ENCODE measurements around the gene GPRASP2.
"Not testable (repeated sequence)": the region's sequence is repeated elsewhere in the genome, so short reads cannot be mapped to it uniquely, and the experiment has no call there.

Gene GPRASP2

GRCh38 chrX:102712216-102712966 lies at the start of gene GPRASP2:
TSS of gene GPRASP2 (plus strand) at chrX:102712448. CDS start at chrX:102714870, 2,422 bp downstream.
- peak; percentile 10 for DNase-seq (ENCODE audit: low read depth)

DNA sequence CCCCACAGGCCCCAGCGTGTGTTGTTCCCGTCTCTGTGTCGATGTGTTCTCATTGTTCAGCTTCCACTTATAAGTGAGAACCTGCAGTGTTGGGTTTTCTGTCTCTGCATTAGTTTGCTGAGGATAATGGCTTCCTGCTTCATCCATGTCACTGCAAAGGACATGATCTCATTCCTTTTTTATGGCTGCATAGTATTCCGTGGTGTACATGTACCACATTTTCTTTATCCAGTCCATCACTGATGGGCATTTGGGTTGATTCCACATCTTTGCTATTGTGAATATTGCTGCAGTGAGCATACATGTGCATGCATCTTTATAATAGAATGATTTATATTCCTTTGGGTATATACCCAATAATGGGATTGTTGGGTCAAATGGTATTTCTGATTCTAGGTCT lies 48.4 kb upstream of the GPRASP2 start:
- DNase-seq (ENCODE audit: low read depth), result not testable (repeated sequence)

- not testable (repeated sequence) for DNase-seq (ENCODE audit: low read depth)
These were observed 45.2 kb upstream of the GPRASP2 start for GRCh38 chrX:102667034-102667433.

DNA sequence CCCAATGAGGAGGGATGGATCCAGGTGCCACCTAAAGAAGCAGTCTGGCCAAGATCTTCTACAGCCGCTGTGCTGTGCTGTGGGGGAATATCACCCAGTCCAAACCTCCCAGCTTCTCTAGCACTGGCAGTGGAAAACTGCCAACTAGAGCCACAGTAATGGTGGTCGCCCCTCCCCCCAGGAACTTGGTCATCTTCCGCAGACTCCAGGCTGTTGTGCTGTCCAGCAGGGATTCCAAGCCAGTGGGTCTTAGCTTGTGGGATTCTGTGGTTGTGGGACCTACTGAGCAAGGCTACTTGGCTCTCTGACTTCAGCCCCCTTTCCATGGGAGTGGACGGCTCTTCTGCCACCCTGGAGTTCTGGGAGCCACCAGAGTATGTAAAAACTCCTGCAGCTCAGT lies 42.7 kb upstream of the GPRASP2 start:
- no peak for DNase-seq (ENCODE audit: low read depth)

DNA sequence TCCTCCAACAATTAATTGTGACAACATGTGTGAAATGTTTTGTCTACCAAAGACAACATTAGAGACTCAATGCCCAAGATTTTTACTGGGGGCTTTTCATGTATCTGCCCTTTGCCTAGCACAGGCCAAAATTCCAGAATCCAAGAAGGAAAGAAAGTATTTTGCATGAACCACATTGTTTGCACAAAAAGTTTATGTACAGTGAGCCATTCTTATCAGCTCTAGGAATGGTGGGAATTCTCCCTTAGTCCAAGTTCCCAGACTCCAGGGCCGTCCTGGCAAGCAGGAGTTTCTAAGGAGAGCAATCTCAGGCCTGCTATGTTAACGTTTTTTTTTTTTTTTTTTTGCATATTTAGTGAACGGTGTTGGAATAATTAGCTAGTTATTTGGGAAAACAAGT lies 39.4 kb upstream of the GPRASP2 start:
- DNase-seq (ENCODE audit: low read depth), result no peak

DNA sequence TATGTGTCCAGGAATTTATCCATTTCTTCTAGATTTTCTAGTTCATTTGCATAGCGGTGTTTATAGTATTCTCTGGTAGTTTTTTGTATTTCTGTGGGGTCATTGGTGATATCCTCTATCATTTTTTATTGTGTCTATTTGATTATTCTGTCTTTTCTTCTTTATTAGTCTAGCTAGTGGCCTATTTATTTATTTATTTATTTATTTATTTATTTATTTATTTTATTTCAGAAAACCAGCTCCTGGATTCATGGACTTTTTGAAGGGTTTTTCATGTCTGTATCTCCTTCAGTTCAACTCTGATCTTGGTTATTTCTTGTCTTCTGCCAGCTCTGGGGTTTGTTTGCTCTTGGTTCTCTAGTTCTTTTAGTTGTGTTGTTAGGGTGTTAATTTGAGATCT lies 34.8 kb upstream of the GPRASP2 start:
- DNase-seq (ENCODE audit: low read depth), result not testable (repeated sequence)

DNA sequence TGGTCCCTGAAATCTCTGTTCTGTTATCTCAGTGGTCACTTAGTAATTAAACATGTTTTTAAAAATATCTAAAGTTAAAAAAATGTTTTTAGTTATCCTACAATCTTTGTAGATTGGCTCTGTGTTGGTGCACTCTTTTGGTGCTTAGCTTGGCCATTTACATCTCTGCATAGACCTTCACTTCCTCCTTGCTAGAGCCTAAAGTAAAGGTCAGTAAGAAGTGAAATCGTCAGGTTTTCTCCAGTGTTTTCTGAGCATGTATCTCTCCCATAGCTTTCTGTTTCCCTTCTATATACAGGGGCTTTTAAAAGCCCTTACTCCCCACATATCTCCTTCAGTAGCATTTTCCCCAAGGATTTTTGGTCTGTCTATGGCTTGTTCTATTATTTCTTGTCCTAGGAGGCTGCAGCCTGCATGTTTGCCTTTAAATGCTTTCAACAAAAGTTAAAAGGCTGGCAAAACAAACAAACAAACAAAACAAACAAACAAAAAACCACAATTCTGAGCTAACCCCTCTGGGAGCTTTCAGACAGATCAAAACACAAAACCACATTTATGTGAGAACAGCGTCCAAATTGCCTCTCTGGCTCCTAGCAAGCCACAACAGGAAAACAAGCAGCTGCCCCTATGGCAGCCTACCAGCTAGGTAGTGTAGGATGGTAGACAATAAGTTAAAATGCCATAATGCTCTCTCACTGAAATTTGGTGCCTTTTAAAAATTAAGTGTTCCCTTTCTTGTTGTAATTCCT lies 27.3 kb upstream of the GPRASP2 start:
- no peak for DNase-seq (ENCODE audit: low read depth)

DNA sequence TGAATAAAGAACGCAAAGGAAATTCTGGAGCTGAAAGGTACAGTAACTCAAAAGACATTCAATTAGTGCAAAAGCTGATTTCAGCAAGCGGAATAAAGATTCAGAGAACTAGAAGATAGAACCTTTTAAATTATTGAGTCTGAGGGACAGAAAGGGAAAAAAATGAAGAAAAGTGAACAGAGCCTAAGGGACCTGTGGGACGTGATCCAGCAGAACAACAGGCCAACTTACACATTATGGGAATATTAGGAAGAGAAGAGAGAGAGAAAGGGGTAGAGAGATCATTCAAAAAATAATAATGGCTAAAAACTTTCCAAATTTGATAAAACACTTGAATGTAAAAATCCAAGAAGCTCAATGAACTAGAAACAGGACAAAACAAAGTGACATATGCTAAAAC lies 17.5 kb upstream of the GPRASP2 start:
- DNase-seq (ENCODE audit: low read depth), result no peak

GRCh38 chrX:102696306-102696705 lies 15.9 kb upstream of the GPRASP2 start:
- no peak for DNase-seq (ENCODE audit: low read depth)

DNA sequence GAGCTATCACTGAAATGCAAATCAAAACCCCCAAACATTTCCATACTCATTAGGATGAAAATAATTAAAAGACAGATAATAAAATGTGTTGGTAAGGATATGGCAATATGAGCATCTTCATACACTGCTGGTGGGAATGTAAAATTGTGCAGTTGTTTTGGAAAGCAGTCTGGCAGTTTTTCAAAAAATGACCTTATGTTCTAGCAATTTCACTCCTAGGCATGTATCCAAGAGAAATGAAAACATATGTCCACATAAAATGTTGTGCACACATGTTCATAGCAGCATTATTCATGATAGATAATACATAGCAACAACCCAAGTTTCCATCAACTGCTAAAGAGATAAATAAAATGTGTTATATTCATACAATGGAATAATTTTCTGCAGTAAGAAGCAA lies 14.8 kb upstream of the GPRASP2 start:
- peak; percentile 45 for DNase-seq (ENCODE audit: low read depth)

DNA sequence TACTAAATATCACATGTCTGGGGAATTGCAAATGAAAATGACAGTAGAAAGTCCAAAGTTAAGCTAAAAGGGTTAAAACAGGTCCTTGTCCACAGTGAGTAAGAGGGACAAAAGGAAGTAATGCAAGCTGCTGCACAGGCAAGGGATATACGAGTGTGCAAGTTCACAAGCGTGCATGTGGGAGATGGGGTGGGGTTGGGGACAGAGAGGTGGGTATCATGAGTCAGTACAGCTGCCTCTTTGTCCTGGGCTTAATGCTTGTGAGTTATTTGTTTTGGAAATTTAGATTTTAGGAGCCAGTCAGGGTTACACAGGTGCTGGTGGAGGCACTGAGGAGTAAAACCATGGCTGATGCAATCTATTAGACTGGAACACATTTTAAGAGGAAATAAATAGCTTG lies 3.3 kb upstream of the GPRASP2 start:
- DNase-seq (ENCODE audit: low read depth), result no peak

GRCh38 chrX:102711872-102712215 lies 404 bp upstream of the GPRASP2 start:
- DNase-seq (ENCODE audit: low read depth), result no peak

DNA sequence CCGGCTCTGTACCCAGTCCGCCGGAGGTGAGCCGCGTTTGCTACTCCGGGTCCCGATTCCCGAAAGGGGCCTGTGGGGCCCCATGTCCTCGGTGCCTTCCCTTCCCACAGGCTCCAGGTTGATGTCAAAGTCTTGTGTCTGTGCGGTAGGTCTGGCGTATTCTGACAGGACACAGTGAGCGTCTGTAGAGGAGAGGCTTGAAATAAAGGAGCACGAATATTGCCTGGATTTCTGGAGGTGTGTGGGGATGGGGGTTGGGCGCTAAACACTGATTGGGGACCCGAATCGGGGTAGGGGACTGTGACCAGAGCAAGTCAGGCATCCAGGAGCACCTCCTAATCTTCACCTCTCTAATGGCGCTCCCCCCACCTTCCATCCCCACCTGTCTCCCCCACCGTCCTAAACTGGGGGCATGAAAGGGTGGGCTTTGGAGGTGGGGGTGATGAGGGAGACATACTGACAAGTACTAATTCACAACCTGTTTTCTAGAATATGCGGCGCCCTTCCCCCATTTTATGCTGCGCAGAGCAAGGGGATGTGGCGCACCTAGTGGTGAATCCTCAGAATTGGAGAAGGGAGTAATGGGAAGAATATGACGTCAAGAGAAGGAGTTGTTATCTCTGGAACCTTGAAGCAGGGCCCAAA lies 855 bp downstream of the GPRASP2 start:
- peak; percentile 58 for DNase-seq (ENCODE audit: low read depth)

GRCh38 chrX:102714994-102715393 lies 2.7 kb downstream of the GPRASP2 start:
- no peak for DNase-seq (ENCODE audit: low read depth)

- DNase-seq (ENCODE audit: low read depth), result no peak
These were observed 3.7 kb downstream of the GPRASP2 start for GRCh38 chrX:102715967-102716366.

DNA sequence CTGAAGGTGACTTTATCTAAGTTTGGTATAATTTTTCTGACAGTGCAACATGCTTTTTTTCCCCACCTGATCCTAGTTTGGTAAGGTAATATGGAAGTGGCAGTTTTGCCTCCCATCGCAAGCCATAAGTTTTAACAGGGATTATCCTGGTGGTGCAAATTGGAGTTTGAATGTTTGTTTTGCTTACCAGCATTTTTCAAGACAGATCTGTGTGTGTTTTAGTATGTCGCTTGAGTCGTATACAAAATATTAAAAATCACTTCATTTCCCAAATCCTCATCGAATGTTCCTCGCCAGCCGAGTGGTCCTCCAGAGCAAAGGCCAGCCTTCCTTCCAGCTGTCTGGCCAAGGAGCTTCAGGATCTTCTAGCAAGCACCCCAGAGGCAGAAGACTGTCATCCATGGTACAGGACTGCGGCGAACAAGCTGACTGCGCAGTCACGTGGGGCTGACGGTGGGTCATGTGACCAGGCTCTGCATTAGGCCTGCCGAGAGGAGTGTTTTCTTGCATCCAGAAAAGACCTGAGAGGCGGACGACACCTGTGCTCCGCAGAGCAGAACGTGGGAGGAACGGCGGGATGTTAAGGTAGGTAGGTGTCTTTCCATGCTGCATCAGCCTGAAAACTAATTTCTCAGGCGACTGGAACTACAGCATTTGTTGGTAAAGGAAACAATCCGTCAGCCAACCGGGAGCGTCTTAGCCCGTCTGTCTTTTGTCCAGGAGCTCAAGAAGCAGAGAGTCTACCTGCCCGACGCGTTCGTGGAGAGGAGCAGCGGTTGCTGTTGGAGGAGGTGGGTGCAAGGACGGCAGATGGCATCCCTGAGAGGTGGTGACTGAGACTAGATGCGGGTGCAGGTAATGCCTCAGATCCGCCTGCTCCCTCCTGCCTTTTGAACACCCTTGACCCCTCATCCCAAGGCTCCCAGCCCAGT lies 8.3 kb downstream of the GPRASP2 start, which contains the start of gene GPRASP3:
Gene GPRASP3 (plus strand): TSS at position 507 of the 932 bp plus-strand sequence. CDS start 28,253 bp downstream, outside the sequence.
- peak; percentile 72 for DNase-seq (ENCODE audit: low read depth)

DNA sequence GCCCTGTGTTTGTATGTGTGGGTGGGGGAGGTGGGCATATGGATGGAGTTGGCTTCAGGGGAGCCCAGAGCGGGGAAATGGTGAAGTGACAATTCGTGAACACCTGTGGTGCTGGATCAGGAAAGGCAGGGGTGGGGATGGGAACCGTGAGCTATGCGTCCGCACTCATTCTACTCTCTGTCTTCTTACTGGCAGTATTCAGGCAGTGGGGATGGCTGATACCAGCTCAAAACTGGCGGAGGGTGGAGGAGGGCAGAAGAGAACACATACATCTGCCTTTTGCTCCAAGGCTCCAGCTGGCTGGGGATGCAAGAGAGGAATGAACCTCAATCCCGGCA lies 8.9 kb downstream of the GPRASP2 start:
- DNase-seq (ENCODE audit: low read depth), result not testable (repeated sequence)

DNA sequence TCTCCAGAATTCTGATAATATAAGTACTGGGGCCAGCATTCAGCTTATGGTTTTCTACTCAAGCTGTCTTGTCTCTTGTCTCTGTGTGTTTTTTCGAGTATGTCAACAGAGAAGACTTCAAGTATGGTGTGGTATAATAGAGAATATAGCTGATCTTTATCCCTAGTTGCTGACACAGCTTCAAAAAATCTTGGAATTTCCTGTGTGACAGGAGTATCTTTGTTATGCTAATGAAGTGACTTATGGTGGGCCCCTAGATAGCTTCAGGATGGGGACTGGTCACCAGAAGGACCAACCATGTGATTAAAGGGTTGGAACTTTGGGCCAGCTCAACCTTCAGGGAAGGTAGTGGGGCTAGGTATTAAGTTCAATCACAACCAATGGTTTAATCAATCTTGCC lies 11.2 kb downstream of the GPRASP2 start:
- DNase-seq (ENCODE audit: low read depth), result no peak

DNA sequence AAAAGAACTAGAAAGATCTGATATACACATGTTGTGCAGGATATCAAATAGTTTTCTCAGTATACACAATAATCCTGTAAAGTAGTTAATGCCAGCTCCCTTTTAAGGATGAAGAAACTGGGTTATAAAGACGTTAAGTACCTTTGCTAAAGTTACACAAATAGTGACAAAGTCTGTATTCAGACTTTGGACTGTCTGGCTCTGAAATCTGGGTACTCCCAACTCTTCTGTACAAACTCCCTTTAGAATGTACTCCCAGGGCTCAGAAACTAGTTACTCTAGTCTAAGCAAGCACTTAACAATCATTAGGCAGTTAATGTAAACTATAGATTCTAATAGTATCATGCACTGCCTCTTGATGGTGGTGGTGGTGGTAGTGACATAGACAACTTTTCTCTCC lies 15.5 kb downstream of the GPRASP2 start:
- DNase-seq (ENCODE audit: low read depth), result no peak

- DNase-seq (ENCODE audit: low read depth), result no peak
These were observed 16.4 kb downstream of the GPRASP2 start for GRCh38 chrX:102728646-102729045.

GRCh38 chrX:102739657-102740056 lies 27.4 kb downstream of the GPRASP2 start:
- peak; percentile 9 for DNase-seq (ENCODE audit: low read depth)

DNA sequence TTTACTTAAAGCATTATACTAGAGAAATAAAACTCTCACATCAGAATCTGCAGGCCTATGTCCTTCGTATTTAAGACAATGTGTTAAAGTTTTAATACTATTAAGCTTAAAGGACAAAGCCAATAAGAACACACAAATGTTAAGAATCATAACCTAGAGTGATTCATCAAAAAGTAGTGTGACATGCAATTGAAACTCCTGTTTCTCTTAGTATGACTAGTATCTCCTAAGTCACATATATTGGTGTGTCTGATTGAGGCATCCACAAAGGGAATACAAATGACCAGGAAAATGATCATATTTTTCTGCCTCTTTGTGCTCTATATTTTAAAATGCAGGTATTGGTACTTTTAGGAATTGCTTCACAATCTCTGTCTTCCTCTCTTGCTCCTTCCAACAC lies 32.1 kb downstream of the GPRASP2 start:
- no peak for DNase-seq (ENCODE audit: low read depth)
